ENCODE results near the gene CASP1.
"Not testable (repeated sequence)": the region's sequence is repeated elsewhere in the genome, so short reads cannot be mapped to it uniquely, and the experiment has no call there.

Gene CASP1

DNA sequence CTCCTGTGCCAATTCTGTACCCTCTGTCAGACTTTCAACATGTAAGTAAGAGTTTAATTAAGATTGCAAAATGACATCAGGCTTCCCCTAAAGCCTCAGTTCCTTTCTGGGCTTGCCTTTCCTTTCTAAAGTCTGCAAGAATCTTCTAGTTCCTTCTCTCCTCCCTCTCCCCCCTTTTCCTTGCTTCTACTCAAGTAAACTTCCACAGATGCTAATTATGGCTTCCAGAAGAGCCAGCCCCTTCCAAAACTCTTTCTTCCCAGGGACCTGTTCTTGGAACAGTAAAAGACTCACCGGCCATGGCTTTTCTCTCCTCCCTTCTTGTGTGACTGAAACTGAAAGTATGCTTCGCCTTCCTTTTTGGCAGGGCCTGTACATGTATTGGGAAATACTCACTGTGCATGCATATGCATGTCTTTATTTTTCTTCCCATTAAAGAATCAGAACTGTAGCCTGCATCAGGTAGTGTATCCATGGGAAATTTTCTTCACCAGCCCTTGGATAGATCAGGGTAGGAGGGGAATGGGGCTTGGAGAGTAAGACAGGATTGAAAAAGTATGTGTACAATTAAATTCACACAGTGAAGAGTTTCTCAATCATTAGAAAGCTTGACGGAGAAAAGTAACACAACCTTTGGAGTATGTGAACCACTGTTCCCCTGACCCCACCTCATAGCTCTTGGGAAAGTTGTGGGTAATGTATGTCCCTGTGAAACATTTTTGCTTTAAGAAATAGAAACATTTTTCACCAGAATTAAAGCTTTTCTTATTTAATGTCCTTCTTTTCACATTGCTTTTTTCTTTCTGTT, at the start of gene CASP1:
CASP1 (minus strand) TSS at position 332 of the 808 bp plus-strand sequence; CDS start at position 301, 31 bp downstream.
- no peak for DNase-seq (ENCODE audit: low read depth)

DNA sequence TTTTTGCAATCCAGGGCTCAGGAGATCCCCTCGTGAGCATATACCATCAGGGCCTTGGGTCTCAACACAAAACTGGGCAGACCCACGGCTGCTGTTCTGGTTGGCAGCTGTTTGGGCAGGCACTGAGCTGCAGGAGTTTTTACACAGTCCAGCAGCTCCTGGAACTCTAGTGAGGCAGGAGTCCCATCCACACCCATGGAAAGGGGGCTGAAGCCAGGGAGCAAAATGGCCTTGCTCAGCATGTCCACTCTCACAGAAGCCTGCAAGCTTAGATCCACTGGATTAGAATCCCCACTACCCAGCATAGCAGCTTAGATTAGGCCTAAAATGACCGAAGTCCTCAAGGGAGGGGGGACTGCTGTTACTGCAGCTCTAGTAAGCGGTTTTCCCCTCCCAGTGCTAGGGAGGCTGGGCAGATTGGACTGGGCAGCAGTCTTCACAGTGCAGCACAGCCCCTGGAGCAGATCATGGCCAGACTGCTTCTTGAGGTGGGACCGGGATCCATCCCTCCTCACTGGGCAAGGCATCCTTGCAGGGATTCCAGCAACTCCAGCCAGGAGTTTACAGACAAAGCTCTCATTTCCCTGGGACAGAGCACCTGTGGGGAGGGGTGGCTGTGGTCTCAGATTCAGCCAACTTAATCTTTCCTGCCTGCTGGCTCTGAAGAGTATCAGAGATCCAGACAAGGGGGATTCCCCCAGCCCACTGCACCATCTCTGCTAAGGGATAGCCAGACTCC, 46.6 kb upstream of the CASP1 start:
- no peak for DNase-seq (ENCODE audit: low read depth)

DNA sequence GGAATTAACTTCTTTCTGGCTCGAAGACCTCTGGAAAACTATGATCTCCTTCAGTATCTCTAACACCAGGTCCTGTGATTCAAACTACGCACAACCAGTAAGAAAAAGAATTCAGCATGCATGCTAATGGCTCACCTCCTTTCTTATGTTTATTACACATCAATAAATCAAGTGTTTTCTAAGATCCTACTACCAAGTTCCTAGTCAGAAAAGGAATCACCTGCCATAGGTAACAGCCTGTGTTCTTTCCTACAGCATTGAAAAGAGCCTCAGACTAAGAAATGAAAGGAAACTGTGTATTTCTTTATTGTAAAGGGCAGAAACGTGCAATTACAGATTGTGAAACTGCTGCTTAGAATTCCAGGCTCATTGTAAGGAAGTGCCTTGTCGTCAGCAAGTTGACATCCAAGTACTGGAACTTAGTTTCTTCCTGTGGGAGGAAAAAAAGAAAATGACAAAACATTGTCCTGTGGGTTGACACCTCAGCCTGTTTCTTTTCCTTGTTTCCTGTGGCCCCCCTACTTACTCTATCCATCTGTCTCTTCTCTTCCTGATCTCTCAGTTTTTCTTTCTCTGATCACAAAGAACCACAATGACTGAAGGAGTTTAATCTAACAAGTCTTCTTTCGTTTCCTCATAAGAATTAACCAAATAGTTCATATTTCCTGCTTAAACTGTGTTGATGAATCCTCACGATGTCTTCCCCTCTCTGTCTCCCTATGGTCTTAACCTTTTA, 45.4 kb upstream of the CASP1 start:
- DNase-seq (ENCODE audit: low read depth): not testable (repeated sequence)

DNA sequence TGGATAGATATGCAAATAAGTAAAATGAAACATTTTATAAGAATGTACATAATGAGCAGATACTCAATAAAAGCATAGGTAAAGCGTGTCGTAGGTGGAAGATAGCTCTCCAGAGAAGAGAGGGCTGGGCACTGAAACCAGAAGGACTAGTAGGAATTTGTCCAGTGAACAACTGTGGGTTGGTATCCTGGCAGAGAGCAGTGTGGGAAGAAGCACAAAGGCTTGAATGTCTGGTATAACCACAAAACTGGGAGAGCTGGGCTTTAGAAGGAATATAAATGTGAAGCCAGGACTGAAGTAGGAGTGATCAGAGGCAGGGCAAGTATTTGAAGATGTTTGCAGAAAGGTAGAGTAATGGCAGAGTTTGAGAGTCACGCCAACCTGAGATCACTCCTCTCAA, 43.3 kb upstream of the CASP1 start:
- no peak for DNase-seq (ENCODE audit: low read depth)

DNA sequence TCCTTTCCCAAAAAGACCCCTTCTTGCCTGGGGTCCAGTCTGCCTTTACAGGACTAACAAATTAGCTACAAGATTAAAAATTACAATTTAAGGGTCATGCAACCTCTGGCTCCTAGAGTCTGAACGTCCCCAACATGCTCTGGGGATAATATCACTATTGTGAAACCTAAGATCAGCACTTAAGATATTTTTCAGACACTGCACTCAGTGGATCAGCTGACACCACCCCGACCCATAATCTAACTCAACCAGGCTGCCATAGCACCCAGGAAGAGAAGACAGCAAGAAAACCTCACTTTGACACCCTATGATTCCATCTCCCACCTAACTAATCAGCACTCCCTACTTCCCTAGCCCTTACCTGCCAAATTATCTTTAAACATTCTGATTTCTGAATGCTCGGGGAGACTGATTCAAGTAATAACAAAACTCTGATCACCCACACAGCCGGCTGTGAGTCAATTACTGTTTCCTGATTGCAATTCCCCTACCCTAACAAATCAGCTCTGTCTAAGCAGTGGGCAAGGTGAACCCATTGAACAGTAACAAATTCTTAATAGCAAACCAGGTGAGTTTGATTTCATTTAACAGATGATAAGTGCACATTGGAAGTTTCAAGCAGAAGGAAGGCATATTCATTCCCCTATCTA, 42.3 kb upstream of the CASP1 start:
- not testable (repeated sequence) for DNase-seq (ENCODE audit: low read depth)

DNA sequence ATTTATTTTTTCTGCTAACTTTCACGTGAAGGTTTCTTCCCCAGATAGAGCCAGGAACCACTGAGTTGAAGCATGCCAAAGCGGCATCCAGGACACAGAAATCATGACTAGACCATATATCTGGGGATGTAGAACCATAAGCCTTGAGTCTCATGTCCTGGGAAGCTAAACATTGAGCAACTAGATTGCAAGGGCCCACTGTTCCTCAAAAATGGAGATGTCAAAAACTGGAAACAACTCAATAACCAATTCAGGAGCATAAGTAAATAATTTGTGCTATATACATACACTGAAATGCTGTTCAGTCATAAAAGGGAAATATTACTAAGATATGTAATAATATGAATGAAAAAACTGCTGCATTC, 39.2 kb upstream of the CASP1 start:
- no peak for DNase-seq (ENCODE audit: low read depth)

DNA sequence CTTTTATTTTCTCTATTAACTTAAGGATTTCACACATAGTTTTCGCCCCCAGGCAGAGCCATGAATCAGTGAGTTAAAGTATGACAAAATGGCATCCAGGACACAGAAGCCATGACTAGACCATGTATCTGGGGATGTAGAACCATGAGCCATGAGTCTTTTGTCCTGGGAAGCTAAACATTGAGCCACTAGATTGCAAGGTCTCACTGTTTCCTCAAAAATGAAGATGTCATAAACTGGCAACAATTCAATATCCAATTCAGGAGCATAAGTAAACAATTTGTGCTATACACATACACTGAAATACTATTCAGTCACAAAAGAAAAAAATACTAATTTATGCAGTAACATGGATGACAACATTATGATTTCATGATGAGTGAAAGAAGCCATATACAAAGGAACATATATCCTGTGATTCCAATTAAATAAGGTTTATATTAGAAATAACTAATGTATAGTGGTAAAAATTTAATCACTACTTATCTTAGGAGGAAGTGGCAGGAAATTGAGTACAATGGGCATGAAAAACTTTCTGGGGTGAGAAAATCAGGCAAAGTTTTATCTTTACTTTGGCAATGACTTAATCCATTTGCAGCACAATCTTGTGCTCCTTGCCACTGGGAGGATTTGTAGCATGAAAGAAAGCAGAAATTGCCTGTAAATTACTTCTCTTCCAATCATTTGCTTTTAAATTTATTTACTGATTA, 38.7 kb upstream of the CASP1 start:
- no peak for DNase-seq (ENCODE audit: low read depth)

DNA sequence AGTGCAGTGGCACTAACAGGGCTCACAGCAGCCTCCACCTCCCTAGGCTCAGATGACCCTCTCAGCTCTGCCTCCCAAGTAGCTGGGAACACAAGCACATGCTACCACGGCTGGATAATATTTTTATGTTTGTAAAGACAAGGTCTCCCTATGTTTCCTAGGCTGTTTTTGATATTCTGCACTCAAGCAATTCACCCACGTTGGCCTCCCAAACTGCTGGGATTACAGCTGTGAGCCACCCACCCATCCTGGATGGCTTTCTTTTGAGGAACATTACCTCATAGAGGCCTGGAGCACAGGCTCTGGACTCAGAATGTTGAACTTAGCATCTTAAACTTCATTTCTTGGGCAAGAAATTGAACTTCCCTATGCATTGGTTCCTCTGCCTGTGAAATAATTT, 37.1 kb upstream of the CASP1 start:
- DNase-seq (ENCODE audit: low read depth): not testable (repeated sequence)

DNA sequence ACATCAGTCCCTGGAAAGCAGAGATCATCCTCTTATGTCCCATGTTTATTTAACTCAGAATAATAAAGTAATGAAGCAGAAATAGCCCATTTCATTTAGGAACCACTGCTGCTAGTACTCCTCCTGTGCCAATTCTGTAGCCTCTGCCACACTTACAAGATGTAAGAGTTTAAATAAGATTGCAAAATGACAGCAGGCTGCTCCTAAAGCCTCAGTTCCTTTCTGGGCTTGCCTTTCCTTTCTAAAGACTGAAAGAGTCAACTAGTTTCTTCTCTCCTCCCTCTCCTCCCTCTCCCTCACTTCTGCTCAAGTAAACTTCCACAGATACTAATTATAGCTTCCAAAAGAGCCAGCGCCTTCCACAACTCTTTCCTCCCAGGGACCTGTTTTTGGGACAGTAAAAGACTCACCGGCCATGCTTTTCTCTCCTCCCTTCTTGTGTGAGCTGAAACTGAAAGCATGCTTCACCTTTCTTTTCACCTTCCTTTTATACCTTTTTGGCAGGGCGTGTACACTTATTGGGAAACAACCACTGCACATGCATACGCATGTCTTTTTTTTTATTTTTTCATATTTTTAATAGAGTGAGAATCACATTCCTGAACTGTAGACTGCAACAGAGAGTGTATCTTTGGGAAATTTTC, 36.3 kb upstream of the CASP1 start:
- DNase-seq (ENCODE audit: low read depth): no peak

DNA sequence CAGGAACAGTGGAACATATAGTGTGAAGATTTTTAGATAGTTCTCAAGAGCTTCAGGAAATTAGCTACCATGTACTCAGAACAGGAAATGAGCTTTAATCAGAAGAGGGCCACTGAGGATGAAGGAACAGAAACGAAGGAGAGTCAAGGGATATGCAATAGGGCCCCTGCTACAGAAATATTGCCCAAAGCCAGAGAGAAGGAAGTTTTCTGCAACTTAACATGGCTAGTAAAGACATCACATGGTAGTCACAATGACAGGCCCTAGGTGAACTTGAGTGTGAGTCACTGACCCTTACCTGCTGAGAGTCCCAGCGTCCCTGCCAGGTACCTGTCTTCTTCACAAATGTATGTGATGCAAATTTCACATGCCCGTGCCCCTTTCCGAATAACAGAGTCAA, 35.4 kb upstream of the CASP1 start:
- DNase-seq (ENCODE audit: low read depth): no peak

DNA sequence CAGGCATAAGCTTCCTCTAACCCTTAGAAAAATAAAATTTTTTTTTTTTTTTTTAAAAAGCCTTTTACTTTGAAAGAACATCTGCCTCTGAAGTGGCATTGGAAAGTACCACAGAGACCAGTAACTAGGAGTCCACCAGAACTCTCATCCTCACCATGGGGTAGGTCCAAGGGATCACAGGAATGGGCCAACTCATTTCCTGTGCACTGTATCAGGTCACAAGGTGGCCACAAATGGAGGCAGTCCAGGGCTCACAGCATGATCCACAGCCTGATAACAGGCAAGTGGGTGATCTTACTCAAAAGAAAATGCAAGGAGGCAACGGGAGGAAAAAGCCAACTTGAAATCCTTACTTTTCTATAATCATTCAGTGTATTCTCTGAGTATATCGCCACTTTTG, 34.8 kb upstream of the CASP1 start:
- not testable (repeated sequence) for DNase-seq (ENCODE audit: low read depth)

DNA sequence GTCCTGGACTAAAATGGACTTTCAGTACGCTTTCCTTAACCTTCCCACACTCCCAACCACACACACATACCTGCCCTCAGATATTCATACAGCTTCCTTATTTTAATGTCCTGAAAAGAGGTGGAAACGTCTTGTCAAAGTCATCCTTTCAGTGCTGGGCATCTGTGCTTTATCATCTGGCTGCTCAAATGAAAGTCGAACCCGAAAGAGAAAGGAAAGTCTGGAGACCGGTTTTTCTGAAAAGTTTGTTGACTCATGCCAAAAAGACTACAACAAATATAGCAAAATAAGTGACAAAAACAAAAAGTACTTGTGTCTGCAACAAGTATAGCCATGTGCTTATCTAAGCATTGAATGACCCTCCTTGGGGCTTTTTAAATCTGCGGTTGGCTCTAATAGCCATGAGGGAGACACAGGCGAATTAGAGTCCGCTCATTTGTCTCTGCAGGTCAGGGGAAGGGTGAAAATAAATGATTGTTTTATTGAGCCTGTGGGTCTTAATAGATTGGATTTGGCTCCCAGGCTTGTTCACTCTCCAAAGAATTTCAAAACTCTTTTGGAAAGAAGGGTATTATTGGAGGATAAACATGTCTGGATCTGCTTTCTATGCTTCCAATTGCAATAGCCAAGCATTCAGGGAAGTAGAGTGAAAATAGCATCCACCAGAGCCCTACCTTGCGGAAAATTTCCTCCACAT, 28.4 kb upstream of the CASP1 start:
- DNase-seq (ENCODE audit: low read depth): not testable (repeated sequence)

DNA sequence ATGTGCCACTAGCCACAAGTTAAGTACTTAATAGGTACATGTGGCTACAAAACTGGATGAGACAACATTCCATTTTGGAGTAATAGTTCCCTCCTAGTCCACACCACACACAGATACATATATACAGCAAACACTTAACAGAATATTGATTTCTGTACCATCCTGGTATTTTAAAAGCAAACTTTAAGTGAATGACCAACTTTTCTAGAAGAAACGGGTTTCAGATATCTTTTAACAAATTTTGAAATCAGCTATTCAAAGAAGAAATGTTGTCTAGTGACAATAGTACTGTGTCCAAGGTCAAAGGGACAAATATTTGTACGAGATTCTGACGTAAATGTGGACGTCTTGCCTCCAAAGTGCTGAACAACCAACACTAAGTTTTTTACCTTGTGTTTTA, 22.5 kb upstream of the CASP1 start:
- no peak for DNase-seq (ENCODE audit: low read depth)

DNA sequence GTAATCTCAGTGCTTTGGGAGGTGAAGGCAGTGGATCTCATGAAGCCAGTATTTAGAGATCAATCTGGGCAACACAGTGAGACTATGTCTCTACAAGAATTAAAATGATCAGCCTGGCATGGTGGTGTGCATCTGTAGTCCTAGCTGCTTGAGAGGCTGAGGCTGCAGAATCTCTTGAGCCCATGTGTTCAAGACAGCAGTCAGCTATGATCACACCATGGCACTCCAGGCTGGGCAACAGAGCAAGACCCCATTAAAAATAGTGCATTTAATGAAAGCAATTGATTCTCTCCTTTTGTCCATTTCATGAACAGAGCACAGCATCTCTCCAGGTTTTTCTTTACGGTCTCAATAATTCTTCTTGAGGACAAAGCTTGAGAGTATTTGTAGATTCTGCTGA, 21.5 kb upstream of the CASP1 start:
- DNase-seq (ENCODE audit: low read depth): no peak

DNA sequence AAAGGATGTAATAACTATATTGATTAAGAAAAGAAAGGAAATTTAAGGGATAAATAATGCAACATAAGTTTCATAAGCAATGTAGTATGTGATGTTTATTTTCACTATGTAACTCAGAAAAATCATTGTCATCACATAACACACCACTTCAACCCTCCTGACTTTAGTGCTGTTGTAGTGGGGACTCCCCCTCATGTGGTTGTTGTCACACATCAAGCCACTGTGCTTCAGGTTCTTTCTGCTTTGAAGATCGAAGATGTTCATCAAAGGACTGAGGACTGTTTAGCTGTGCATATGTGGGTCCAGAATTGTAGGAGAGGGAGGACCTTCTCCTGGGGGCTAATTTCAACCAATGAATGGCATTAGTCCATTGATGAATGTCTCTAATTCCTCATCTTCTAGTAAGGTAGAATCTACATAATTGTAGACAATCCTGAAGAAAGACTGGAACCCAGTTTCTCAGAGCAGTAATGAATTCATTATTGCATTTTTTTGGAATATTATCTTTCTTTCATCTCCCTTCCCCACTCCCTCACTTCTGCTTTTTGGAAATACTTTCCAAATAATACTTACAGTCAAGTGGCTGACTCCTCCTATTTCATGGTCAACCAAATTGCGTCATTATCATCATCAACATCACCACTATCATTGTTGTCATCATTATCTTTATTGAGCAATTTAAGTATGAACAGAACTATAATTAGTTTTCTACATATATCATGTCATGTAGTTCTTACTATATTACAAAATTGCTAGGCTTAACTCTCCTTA, 20.0 kb upstream of the CASP1 start:
- DNase-seq (ENCODE audit: low read depth): no peak

DNA sequence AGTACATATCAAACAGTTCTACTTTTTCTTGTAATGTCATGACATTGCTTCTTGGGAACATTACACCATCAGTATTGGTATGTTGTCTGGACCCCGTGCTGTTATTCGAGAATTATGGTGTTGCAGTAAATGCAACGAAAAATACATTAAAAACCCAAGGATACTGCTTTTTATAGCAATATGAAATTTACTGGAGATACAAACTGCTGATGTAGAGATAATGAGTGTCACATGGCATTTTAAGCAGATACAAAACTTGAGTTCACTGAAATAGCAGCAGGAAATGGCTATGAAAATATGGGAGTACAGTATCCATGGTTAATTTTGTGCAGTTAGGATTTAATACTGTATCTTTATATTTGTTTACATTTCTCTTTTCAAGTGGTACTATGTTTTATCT, 17.5 kb upstream of the CASP1 start:
- no peak for DNase-seq (ENCODE audit: low read depth)

DNA sequence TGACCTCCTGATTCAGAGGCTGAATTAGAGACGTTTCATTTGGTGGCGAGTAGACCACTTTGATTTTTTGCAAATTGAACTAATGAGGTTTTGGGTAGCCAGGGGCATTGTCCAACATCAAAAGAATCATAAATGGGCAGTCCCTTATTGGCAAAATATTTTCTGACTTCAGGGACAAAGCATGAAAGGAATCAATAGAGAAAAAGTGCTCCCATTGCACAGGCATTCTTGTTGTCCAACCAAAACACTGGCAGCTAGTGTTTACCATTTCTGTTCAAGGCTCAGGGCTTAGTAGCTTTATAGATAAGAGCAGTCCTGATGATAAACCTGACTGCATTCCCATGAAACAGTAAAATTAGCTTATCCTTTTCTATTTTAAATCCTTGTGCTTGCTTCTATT, 16.6 kb upstream of the CASP1 start:
- DNase-seq (ENCODE audit: low read depth): no peak

DNA sequence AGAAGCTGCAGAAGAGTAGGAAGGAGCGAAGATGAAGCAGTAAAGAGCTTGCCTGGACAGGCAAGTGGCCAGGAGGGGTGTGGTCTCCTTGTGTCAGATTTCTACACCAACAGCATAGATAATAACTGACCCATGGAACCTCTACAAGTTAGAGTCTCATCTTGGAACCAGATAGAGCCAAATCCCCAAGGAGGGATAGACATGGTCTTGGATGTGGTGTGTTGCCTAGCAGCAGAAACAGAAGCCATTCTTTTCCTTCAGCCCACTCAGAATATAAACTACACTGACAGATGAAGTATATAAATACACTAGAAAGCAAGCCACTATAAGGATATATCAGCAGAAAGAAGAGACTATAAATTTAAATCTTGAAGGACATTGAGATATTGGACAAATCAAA, 14.5 kb upstream of the CASP1 start:
- no peak for DNase-seq (ENCODE audit: low read depth)

DNA sequence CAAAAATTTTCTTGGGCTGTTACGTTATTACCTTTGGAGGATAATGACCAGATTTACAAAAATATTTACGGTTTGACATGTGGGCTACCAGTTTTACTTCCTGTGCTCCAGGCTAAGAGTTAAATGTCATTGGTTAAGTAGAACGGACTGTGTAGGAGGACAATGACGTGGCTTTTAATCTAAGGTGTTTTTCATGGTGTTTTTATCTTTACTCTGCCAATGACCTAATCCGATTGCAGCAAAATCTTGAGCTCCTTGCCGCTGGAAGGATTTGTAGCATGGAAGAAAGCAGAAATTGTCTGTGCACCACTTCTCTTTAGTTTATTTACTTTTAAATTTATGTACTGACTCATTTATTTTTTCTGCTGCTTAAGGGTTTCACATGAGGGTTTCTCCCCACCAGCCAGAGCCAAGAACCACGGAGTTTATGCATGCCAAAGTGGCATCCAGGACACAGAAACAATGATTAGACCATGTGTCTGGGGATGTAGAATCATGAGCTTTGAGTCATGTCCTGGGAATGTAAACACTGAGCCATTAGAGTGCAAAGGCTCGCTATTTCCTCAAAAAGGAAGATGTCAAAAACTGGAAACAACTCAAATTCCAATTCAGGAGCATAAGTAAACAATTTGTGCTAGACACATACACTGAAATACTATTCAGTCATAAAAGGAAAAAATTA, 12.1 kb upstream of the CASP1 start:
- DNase-seq (ENCODE audit: low read depth): no peak
